A172 (cell line): ENCODE data around the gene CDH16. TPM values are rescaled to one million over a fixed set of nuclear protein-coding genes. Genes with fewer than 3 reads are reported as not detected.
"Not testable (repeated sequence)": the region's sequence is repeated elsewhere in the genome, so short reads cannot be mapped to it uniquely, and the experiment has no call there.

Experiments used
- DNase-seq: peaks from one replicate; pipeline ENCODE4 v3.0.0-alpha.2; 2015; ENCODE audit warnings: low spot score
- total RNA-seq: library from RNA; depleted of rRNA; stranded (reverse); fragments of >200 nt; shearing (Covaris generic); gene quantifications from 2 replicates; pipeline ENCODE4 v1.2.3, GENCODE V29; 2014; rRNA removed

The CDH16 gene
- total RNA-seq, 1 experiment from 2014 or later: not detected

DNA sequence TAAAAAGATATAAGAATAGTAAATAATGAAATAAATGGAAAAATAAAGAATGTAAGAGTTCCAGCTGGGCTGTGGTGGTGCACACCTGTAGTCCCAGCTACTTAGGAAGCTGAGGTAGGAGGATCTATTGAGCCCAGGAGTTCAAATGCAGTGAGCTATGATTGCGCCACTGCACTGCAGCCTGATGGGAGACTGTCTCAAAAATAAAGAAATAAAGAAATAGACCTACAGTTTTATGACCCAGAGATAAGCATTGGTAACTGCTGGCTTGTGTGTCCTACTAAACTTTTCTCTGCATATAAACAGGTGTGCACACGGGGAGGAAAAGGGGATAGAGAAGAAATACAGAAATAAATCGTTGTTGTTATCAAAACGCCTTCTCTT is 46.1 kb downstream of the CDH16 start:
- no peak for DNase-seq

DNA sequence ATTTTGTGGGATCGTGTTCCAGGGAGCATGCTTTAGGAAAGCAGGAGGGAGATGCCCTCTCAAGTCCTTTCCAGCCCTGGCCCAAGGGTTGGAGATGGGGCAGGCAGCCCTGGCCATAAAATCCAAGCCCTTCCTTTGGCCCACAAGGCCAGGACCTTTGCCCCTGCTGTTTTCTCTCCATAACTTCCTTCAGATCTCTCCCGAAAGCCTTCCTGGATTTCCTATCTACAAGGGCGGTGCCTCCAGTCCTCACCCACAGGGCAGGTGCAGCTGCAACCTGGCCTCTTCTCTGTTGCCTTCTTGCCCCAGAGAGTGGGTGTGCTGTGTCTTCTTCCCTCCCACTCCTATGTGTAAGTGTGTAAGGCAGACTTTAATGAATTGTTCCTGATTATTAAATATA is 46.8 kb downstream of the CDH16 start:
- no peak for DNase-seq

DNA sequence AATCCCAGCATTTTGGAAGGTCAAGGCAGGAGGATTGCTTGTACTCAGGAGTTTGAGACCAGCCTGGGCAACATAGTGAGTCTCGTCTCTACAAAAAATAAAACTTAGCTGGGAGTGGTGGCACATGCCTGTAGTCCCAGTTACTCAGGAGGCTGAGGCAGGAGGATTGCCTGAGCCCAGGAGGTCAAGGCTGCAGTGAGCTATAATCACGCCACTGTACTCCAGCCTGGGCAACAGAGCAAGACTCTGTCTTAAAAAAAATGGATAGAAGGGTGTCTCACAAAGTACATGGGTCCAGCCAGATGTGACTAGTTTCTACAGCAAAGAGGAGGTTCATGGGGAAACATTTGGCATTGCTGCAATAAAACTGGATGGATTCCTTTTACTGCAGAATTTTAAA is 47.3 kb downstream of the CDH16 start:
- DNase-seq: not testable (repeated sequence)

- no peak for DNase-seq
These were observed 49.3 kb downstream of the CDH16 start for GRCh38 chr16:66869424-66869823.

DNA sequence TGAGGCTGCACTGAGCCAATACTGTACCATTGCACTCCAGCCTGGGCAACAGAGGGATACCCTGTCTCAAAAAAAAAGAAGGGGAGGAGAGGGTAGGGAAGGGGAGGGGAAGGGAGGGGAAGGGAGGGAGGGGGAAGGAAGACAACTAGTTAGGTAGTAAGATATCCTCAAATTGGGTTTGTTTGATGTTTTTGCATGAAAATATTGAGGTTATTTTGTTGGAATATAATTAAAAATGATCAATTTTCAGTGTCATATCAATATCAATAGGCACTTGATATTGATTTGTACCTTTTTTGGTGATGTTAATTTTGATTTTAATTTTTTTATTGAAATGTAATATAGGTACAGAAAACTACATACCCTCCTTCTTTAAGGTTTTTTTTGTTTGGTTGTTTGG is 55.0 kb downstream of the CDH16 start:
- DNase-seq: no peak

DNA sequence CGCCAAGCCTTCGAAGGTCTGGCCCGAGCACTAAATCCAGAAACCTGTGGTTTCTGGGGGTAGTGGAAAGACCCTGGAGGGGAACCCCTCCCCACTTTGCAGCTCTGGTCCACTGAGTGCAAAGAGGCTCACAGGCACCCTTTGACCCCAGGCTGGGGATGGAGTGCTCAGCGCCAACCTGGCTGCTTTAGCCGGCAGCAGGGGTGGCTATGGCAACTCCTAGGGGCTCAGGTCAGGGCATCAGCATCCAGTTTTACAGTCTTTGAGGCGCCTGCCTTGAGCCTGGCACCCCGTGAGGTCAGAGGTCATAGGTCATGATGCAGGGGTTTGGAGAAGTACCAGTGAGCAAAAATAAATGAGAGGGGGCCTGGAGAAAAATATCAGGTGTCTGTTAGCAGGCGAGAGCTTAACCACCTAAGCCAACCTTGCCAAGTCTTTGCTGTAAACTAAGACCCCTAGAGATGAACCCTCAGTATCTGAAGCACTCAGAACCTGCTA is 56.6 kb downstream of the CDH16 start:
- DNase-seq: no peak

GRCh38 chr16:66859397-66860068 is 59.2 kb downstream of the CDH16 start:
- no peak for DNase-seq

DNA sequence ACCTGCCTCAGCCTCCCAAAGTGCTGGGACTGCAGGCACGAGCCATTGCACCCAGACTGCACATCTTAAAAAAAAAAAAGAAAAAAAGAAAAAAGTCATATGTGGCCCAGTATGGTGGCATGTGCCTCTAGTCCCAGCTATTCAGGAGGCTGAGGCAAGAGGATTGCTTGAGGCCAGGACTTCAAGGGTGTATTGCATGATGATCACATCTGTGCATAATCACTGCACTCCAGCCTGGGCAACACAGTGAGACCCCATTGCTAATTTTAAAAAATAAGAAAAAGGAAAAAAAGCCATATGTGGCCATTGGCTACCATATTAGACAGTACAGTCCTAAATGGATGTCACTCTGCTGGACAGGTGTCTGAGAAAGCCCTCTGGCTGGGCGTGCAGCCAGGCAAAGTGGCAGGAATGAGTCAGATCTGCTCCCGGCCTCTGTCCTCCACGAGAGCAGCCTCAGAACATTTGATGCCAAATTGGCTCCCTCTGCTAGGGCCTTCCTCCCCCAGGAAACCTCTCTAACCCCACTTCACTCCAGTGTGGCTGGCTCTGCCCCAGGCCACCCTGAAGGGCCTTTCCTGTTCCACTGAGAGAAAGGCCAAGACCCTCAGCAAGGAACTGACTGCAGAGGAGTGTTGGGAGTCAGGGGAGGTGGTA is 59.8 kb downstream of the CDH16 start:
- DNase-seq: peak; percentile 72

Other genes starting within 250 kb of the CDH16 start
- gene CMTM4, start 222.1 kb downstream of the CDH16 start, total RNA-seq: 34.8 and 35.0 TPM in 2 replicates
- gene DYNC1LI2, start 167.3 kb downstream of the CDH16 start, total RNA-seq: 57.1 and 59.0 TPM in 2 replicates
- 0.07 TPM in 1 of 2 replicates, not detected in the other for gene TERB1, start 117.3 kb downstream of the CDH16 start, total RNA-seq
- 103 and 137 TPM in 2 replicates for gene NAE1, start 87.9 kb downstream of the CDH16 start, total RNA-seq
- gene CA7, start 74.5 kb downstream of the CDH16 start, total RNA-seq: not detected in 2 replicates
- gene PDP2, start 38.4 kb downstream of the CDH16 start, total RNA-seq: 11.8 and 16.7 TPM in 2 replicates
- gene RRAD, start 6.7 kb upstream of the CDH16 start, total RNA-seq: 1.0 and 2.8 TPM in 2 replicates
- 150 and 174 TPM in 2 replicates for gene CIAO2B, start 15.5 kb upstream of the CDH16 start, total RNA-seq
- 19.7 TPM in 2 replicates for gene CES2, start 16.6 kb upstream of the CDH16 start, total RNA-seq
- gene CES3, start 42.4 kb upstream of the CDH16 start, total RNA-seq: 0.05 and 0.17 TPM in 2 replicates
- not detected in 2 replicates for gene CES4A, start 69.7 kb upstream of the CDH16 start, total RNA-seq
- 72.3 and 89.4 TPM in 2 replicates for gene CBFB, start 110.3 kb upstream of the CDH16 start, total RNA-seq
- gene PHAF1, start 191.1 kb upstream of the CDH16 start, total RNA-seq: 21.7 and 26.4 TPM in 2 replicates
- gene B3GNT9, start 232.1 kb upstream of the CDH16 start, total RNA-seq: 63.0 and 65.1 TPM in 2 replicates
- gene TRADD, start 241.0 kb upstream of the CDH16 start, total RNA-seq: 28.9 and 36.1 TPM in 2 replicates
- 7.3 and 9.0 TPM in 2 replicates for gene FBXL8, start 241.1 kb upstream of the CDH16 start, total RNA-seq
- 5.8 and 10.9 TPM in 2 replicates for gene HSF4, start 245.9 kb upstream of the CDH16 start, total RNA-seq